GM12801 (cell line): ENCODE data around the gene GOLGA6D.

Experiments used
- TF ChIP-seq, protein P1 (sequence below): IDR thresholded peaks from one replicate; pipeline ENCODE4 v1.5.1; 2011; ENCODE audit warnings: control low read depth; ENCODE audit not compliant: insufficient read length; ENCODE audit errors: extremely low read depth

The GOLGA6D gene

DNA sequence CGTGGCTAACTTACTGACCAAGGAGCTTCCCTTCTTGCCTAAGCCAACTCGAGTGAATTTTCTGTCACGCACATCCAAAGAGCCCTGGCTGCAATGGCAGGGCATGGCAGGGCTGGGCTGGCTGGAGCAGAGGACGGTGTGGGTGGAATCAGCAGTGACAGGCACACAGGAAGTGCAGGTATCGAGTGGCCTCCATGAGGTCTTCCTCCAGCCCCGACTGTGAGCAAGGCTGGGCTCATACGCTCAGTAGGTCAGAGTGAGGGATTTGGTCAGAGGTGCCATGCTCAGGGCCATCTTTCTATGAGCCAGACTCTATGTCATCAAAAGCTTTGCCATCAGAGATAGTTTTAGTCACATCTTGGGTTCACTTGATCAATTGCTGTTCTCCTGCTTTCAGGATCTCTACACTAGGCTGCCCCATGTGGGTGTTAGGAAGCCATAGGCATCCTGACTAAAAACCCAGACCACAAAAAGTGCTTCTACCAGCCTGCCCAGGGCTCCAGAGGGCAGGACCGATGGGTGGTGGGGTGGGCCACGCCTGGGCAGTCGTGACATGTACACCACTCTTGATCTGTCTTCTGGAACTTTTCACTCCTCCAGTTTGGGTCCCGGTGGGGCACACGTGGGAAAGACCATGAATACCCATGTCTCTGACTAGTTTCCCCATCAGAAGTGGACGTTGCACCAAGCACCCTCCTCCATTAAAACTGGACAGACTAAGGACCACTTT lies 30.6 kb downstream of the GOLGA6D start:
- TF ChIP-seq, protein P1, sequence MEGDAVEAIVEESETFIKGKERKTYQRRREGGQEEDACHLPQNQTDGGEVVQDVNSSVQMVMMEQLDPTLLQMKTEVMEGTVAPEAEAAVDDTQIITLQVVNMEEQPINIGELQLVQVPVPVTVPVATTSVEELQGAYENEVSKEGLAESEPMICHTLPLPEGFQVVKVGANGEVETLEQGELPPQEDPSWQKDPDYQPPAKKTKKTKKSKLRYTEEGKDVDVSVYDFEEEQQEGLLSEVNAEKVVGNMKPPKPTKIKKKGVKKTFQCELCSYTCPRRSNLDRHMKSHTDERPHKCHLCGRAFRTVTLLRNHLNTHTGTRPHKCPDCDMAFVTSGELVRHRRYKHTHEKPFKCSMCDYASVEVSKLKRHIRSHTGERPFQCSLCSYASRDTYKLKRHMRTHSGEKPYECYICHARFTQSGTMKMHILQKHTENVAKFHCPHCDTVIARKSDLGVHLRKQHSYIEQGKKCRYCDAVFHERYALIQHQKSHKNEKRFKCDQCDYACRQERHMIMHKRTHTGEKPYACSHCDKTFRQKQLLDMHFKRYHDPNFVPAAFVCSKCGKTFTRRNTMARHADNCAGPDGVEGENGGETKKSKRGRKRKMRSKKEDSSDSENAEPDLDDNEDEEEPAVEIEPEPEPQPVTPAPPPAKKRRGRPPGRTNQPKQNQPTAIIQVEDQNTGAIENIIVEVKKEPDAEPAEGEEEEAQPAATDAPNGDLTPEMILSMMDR = no peak

DNA sequence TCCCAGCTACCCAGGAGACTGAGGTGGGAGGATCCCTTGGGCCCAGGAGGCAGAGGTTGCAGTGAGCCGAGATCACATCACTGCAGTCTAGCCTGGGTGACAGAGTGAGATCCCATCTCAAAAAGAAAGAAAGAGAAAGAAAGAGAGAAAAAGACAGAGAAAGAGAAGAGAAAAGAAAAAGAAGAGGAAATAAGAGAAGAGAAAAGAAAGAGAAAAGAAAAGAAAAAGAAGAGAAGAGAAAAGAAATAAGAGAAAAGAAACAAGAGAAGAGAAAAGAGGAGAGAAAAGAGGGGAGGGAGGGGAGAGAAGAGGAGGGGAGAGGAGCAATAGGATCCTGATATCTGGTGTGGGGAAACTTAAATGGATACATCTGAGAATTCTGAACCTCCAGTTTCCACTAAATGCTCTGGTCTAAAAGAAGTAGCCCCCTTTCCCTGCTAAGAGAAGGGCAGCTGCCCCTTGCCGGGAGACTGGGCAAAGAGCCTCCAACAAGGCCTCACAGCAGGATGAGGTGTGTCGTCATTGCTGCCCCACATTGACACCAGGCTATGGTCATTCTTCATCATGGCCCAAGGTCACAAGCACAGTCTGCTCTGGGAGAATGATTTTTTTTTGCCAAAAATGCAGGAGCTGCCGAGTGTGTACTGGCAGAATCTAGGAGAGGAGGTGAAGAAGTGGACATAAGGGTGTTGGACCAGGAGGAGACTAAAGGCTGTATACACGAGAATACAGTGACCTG lies 32.1 kb downstream of the GOLGA6D start:
- TF ChIP-seq, protein P1 = no peak

DNA sequence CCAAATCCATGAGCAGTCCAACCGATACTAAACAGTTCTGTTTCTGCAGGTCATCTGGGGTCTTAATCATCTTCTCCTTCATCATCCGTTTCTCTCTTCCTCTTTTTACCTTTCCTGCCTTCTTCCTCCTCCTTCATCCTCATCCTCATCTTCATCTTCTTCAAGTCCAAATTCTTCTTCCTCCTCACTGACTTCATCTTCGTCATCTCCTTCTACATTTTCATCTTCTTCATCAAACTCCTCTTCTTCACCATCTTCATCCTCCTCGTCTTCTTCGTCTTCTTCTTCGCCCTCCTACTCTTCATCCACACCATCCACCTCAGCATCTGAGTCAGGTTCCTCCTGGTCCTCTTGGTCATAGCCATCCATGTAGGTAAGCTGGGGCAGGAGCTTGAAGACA lies 39.1 kb downstream of the GOLGA6D start:
- TF ChIP-seq, protein P1 = no peak

DNA sequence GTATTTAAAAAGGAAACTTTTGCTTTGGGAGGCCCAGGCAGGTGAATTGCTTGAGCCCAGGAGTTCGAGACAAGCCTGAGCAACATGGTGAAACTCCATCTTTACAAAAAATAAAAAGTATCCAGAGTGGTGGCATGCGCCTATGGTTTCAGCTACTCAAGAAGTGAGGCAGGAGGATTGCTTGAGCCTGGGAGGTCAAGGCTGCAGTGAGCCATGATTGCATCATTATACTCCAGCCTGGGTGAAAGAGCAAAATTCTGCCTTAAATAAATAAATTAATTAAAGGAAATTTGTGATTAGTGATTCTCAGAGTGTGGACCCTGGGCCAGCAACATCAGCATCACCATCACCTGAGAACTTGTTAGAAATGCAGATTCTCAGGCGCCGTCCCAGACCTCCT lies 43.3 kb downstream of the GOLGA6D start:
- TF ChIP-seq, protein P1 = no peak

DNA sequence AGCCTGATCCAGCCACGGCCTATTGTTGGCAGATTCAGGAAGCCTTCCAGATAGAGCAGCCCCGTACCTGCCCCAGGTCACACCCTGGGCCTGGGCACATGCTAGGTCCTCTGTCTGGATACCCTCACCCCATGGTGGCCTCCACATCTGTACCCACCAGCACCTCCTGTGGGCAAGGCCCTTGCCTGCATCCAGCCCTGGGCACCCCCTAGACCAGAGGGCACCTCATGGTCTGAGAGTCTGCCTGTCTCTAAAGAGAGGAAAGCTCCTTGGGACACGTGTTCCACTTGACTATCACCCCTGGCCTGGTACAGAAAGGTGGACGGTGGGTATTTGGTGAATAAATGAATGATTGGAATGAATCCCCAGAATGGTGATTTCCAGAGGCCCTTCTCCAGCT lies 44.4 kb downstream of the GOLGA6D start:
- TF ChIP-seq, protein P1 = no peak

DNA sequence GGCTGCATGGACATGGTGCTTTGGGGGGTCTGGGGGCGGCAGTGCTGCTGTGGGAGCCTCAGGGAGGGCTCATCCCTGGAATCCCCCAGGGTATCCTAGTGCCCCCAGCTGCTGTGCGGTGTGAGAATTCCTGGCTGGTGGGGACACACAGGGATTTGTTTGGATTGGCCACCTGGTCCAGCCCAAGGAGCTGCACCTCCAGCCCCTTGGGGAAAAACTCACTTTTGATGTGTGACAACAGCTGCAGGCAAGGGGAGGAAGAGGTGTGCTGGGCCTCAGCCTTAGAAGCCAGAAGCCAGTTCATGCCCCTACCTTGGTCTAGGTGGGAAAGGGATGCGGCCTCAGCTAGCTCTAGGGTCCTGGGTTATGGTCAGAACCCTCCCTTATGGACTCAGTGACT lies 44.9 kb downstream of the GOLGA6D start:
- TF ChIP-seq, protein P1 = no peak

DNA sequence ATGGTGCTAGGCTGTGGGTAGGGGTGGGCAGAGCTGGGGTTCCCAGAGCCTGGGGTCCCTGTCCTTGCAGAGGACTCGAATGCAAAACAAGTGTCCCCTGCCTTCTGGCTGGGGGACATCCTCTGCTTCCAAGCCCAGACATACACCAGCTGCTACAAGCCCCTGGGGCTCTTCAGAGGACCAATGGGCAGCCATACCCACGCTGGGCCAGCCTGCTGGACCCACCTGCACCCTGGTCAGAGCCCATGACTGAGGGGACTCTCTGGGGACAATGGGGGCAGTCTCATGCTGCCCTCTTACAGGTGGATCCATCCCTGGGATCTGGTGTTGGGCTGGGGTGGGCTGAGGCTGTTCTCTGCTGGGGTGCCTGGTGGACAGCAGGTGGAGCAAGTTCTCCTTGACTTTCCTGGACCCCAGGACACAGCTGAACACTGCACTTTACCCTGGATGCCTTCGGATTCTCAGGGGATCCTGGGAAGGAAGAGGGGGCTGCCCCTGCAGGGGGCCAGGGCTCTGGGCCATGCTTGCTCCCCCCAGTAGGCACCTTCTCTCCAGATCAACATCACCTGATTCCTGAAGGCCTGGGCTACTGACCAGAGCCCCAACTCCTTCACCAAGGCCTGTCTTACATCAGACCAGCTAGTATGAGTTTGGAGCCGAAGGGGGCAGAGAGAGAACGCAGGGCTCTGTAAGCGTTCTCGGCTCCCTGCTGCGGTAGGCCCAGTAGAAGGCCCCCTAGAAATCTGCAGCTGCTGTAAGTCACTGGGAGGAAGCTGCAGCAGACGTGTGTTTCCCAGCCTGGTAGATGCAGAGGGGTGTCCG lies 46.1 kb downstream of the GOLGA6D start:
- TF ChIP-seq, protein P1 = no peak
